Measurements from ENCODE around the gene CDYL2.

GRCh38 chr16:80663078-80663477 lies 141.3 kb downstream of the CDYL2 start:
- TF ChIP-seq CTCF (IDR thresholded peaks at IDR 0.05; ENCODE audit: poor library complexity) (no peak), EZH2 (IDR thresholded peaks at IDR 0.05; ENCODE audit: borderline replicate concordance) (no peak), EZH2phosphoT487 (IDR thresholded peaks at IDR 0.05; ENCODE audit: low read depth, severe bottlenecking, unreplicated experiment) (no peak)

Data from hepatocyte (in vitro differentiated cells).